GM11168 (cell line): ENCODE data around the gene LRCH1.

ENCODE experiments used
- in situ Hi-C: fragments of 300-500 bp; cut with MboI; formaldehyde crosslinking; loops from one replicate; pipeline ENCODE4 v1.12.0; 2022; ENCODE audit warnings: low sequenced_read_pairs; ENCODE audit not compliant: unreplicated experiment

The LRCH1 gene

DNA sequence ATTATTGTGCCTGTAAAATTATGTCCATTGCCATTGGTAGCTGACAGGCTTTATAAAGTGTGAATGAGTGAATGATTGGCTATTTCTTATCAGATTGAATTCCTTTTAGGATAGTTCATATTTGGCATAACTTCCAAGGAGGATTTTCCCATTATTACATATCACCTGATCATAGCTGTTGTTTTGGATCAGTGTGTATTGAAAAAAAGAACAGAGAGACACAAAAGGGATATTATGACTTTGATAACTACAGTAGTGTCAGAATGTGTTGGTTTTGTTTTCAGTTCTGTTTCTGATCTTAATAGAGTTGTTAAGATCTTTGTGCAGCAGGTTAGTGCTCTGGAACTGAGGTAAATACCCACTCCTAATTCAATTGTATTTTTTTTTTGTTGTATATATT, 103.8 kb downstream of the LRCH1 start:
- in situ Hi-C loops, result no loop called here

DNA sequence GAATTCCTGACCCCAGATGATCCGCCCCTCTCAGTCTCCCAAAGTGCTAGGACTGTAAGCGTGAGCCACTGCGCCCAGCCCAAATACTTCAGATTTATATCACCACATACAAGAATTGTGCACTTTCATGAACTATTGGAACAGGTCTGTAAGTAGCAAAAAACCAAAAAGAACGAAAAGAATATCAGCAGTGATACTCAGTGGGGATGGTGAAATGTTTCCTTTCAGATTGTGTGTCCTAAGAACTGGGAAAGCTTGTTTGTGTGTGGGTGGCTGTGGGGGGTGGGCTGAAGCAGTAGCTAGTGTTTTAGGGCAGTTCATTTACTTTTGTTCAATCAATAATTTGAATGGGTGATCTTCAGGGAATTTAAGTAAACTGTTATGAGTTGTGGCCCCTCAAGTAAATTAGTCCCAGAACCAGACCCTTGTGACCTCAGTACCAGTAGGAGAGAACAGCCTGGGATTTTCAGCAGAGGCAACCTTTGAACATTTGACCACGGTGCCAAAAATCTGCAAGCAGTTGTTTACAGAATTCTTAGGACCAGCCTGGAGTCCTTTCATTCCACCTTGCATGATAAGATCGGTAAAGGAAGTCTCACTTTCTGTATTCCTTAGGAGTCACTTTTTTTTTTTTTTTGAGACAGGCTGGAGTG, 106.6 kb downstream of the LRCH1 start:
- in situ Hi-C loops, result no loop called here

DNA sequence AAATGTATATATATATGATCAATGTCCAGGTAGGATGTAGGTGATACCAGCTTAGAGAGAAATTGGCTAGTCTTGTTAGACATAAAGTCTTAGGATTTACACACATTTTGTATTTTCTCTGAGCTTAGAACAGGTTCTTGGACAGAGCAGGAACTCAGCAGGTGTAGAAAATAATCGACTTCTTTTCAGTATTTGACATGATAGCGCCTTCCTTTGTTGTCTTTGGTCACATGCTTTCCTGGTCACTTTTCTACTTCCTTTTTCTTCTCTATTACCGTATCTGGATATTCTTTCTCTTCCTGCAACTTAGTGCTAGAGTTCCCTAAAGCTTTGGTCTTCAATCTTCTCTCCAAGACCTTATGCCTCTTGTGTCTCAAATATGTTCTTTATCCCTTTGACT, 107.4 kb downstream of the LRCH1 start:
- in situ Hi-C loops, result no loop called here

DNA sequence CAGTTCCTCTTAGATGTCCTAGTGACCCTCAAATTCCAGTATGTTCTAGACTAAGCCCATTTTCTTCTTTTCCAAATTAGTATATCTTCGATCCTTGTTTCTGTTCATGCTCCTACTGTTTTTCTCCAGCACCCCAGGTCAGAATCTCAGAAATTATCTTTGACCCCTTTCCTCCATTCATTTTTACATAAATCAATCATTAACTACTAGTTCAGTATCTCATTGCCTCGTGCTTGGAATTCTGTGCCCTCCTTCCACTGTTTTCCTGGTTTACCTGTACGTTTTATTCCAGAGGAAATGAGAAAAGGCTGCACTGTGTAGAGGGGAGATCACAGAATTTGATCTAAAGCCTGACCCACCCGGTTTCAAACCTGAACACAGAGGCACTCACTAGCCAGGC, 107.9 kb downstream of the LRCH1 start:
- in situ Hi-C loops, result no loop called here

DNA sequence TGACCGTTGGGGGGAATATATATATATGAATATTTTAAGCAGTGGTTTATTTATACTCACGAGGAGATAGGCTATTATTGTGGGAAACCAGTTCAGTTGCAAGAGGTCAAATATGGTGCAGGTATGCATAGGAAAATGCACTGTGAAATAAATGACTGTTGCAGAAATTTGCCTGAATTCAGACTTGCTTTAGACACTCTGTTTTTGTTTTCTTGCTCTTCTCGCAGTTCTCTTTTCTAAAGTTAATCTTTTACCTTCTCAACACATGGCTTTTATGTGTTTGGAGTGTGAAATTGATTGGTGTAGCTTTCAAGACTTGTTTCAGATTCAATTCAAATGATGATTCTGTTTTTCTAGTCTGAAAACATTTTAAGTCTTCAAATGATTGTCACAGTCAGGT, 109.7 kb downstream of the LRCH1 start:
- in situ Hi-C loops, result no loop called here

DNA sequence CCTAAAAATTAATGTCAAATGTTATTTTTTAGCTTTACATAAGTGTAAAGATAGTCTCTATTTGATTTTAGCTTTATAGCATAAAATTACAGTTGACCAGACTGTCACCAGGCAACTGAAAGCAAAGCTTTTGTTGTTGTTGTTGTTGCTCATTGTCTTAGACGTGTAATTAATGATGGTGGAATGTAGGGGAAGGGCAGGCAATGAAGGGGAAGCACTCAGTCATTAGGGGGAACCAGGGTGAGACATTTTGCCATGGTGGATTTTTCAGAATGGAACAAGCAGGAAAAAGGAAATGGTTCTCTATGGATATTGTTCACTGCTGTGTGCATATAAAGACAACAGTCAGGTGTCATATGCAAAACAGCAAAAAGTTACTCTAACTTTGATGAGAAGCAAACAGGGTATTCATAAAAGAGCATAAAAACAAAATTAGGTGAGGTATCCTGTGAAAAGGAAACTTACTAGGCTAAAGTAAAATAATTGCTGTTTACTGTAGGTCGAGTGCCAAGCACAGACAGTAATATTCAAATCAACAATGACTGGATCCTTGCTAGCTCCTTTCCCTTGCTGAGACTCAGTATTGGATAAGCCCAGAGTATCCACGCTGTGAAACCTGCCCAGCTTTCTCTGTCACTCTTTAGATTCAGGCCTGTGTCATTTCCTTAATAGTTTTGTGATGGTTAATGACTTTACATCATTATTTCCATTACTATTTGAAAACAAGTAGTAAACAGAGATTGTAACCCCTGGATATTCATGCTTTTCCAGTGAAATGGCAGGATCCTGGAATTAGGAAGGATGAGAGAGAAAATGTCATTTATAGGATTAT, 110.5 kb downstream of the LRCH1 start:
- in situ Hi-C loops, result no loop called here

DNA sequence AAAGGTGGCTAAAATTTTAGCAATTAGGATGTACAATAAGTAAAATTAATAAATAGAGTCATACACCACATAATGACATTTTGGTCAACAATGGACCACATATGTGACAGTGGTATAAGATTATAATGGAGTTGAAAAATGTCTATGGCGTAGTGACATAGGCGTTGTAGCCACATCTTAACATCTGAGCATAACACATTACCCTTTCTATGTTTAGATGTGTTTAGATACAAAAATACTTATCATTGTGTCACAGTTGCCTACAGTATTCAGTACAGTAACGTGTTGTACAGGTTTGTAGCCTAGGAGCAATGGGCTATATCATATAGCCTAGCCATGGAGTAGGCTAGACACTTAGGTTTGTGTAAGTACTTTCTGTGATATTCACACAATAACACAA, 111.2 kb downstream of the LRCH1 start:
- in situ Hi-C loops, result no loop called here

DNA sequence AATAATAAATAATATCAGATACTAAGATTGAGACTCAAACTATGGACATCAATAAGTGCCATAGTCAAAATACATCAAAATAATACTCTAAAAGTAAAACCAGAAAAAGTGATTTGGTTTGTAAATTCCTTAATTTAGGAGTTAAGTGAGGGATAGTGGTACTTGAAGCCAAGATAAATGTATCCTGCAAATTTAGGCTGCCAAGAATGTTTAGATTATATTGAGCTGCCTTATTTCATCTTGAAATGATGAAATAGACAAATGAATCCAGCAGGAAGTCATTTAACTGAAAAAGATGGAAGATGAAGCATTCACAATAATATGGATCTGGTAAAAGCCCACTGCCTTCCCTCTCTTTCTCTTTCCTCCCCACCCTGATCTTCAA, 112.3 kb downstream of the LRCH1 start:
- in situ Hi-C loops, result no loop called here

DNA sequence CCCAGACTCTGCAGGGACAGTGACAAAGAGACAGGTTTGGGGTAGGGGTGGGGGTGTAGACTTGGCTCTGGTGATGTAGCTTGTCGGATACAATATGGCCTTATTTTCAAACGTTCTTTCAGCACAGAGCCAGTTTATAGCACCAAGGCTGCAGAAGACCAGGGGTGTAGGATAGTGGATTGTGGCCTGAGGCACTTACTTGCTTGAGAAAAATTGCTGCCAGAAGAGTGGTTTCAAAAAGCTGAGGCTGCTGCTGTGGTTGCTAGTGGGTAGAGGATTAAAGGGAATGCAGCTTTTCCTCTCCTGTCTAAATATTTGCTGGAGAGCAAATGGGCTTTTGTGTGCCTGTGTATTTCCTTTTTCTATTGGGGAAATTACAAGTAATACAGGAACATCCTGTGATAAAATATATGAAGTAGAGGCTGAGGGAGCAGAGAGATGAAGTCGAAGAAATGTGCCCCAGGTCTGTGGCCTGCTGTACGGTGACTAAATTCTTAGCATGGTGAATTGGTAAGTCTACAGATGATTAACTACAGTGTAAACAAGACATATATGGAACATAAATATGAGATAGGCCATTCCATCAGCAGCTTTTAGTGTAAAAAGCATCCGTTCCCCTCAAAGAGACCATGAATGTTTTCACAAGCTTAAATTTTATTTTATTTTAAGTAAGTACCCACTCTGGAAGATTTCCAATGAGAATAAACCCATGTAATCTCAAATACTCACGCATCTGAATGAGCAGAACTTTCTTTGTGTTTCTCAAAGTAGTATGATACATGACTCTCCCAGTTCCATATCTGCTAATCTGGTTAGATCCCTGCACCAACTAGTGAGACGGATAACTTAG, 112.9 kb downstream of the LRCH1 start:
- in situ Hi-C loops, result no loop called here

DNA sequence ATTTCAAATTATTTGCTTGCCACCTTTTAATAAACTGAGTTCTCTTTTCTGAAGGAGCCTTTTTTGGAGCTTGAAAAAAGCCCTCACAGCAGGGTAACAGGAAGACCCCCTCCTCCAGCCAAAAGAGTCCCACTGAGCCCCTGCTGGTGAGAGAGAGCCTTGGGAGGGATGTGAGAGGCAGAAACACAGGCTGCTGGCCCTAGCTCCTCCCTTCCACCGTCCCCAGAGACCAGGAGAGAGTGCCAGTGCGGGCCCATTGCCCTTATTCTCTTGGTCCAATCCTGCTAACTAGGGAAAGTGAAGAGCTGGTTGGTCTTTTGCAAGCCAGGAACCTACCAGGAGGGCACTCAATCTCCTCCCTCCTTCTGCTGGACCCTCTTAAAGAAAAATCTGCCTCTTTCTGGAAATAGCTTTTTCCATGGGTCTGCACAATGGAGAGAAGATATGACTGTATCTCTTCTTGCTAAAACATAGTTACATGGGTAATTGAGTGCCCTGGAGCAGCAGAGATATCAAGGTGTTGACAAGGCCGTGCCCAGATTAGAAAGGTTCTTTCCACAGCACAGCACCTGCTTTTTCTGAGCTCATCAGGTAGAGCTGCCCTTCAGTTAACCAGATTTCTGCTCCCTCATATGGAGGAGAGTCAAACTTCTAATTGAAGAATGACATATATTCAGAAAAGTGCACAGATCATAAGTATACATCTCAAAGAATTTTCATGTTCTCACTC, 113.9 kb downstream of the LRCH1 start:
- in situ Hi-C loops, result no loop called here

DNA sequence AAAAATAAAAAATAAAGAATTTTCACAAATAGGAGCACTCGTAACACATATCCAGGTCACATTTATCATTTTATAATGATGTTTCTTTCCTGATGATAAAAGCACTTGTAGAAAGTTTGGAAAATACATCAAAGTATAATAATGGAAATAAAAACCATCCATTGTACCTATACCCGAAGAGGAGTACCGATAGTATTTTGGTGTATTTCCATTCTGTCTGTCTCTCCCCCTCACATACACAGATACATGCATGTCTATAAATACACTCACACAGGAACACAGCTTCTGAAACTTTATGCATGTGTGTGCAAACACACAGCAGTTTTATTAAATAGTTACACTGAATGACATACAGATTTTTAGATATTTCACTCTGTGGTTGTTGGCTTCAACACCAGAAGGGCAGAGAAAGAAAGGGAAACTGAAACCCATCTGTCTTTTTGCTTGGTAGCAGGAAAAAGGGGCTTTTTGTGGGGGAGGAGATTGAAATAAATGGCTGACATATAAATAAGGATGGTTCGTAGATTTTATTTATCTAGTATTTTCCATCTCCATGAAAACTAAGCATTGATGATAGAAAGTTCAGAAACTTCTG, 114.8 kb downstream of the LRCH1 start:
- in situ Hi-C loops, result no loop called here

DNA sequence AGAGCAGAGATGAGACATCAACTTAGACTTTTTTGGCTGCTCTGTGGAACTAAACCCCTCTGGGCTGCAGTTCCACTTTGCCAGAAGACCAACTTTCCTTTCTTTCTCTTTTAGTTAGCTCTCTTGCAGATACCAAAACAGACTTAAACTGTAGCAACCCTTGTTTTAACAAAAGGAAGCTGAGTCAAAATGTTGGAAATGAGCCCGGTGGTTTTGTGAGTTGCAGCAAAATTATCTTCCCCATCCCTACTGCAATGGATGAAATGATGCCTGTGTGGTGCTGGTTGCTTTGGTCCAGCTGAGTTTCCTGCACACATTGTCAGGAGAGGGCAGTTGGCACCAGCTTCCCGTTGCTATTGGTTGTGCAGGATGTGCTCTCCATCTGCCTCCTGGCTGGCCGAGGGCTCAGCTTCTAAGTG, 115.3 kb downstream of the LRCH1 start:
- in situ Hi-C loops, result no loop called here

DNA sequence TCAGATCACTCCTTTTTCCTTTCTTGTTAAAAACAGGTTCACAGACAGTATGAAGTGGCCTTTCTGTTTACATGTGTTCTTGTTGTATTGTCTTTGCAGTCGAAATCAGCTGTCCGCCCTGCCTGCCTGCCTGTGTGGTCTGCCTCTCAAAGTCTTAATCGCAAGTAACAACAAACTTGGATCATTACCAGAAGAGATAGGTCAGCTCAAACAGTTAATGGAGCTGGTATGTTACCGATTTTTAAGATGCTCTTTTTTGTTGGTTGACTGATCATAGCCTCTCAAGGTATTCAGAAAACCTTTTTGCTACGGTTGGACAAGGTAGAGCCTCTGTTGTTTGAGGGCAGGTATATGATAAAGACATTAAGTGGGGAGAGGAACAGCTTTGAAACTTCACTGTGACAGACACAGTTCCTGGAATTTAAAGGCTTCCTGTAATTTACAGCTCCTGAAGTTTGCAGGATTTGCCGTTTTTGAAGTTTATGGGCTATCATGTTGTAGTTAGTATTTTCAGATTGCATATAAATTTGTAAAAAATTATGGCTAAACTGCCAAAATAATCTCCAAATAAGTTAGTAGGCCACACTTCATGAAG, 116.1 kb downstream of the LRCH1 start:
- in situ Hi-C loops, result no loop called here

DNA sequence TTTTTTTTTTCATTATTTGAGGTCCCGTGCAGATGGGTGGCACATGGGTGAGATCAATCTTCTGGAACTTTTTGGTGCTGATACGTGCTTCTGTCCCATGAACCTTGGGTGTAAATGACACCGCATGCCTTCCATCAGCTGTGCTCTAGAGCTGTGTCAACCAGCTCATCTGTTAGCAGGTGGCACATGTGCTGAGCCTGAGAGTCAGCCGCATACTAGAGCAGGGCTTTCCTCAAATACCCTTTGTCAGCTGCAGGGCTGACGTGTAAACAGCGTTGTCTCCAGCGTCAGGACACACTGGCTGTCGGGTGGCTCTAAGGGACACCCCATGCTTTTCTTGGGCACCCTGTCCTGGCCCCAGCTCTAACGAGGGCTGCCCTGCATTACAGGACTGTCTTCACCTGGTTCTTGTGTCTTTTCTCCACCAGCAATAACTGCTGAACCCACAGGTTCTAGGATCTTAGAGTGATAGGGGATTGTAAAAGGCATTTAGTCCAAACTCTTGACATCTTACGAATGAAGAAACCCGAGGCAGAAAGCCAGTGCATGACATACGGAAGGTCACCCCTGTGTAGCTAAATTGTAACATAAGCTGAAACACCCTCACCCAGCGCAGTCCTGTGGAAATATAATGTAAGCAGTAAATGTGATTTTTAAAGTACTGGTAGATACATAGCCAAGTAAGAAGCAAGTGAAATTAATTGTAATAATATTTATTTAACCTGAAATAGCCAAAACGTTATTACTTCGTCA, 119.5 kb downstream of the LRCH1 start:
- in situ Hi-C loops, result no loop called here

DNA sequence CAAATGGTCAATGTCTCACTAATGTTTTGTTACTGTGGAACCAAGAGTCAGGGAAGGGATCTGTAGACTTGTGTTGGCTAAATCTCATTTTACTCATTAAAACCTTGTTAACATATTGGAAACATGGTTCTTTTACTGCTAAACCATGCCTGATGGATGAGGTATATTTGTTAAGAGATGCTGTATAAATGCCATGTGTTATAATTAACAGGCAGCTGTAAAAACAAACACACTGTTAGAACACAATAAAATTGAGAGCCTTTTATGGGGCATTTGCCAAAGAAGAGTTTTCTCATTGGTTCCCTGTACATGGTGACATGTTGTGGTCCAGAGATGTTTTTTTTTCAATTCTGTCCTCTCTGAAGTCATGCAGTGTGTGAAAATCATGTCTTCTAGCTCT, 122.0 kb downstream of the LRCH1 start:
- in situ Hi-C loops, result no loop called here

DNA sequence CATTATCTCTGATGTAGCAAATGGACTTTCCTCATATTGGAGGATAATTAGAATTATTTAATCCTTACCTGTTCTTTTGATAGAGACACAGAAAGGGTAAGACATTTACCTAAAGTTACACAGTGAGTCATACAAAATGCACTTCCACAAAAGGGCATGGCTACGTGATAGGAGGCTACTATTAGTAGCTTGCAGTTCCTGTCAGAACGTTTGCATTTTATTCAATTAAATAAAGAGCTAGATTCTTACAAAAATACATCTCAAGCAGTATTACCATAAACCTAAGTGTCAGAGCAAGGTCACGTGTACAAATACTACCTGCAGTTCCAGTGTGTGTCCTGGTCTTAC, 123.4 kb downstream of the LRCH1 start:
- in situ Hi-C loops, result no loop called here

DNA sequence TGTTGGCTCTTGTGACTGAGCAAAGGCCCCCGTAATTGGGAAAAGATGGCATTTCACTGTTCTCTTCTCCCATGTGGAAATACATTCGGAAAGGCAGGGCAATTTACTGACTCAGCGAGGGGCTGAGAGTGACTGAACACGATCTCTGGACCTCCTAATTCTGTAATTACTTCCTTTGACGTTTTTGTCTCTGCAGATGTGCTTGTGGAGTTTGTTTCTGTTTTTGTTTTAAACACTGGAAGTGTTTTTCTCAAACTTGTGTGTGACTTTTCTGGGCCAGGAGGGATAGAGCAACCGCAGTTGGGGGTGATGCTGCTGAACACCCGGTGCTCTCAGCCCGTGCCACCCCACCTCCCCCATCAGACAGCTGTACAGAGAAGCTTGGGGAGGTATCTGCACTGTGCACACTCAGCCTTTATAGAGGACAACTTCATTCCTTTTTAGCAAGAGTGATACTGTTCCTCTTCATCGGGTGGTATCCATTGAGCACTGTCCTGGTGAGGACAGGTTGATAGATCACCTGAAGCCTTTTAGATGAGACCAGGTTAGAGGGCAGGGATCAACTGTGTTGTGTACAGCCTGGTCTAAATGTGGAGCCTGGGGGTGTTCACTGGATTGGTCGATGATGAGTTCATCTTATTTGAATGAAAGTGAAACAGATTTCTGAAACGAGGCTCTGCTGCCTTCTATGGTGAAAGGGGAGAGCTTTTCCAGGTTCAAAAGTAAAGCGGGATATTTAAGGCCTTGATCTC, 126.6 kb downstream of the LRCH1 start:
- in situ Hi-C loops, result no loop called here

DNA sequence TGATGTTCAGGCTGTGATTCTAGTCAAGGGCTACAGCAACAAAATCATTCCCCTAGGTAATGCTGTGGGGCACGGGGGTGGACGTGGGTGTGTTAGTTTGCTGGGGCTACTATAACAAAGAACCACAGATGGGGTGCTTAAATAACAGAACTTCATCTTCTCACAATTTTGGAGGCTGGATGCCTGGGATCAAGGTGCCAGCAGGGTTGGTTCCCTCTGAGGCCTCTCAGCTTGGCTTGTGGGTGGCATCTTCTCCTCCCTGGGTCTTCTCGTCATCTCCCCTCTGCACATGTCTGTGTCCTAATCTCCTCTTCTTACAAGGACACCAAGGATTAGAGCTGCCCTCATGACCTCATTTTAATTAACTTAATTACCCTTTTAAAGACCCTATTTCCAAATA, 129.0 kb downstream of the LRCH1 start:
- in situ Hi-C loops, result no loop called here
